Vagina (tissue), 2 donors: ENCODE data around the gene CHCHD4.

Source experiments
- POLR2A ChIP-seq, 2 donors: fragments of 450-650 bp; IDR thresholded peaks; one replicate each; pipeline ENCODE4 v1.6.1; 2017; ENCODE audit warnings: antibody characterized with exemption in 2 of 2, mild to moderate bottlenecking in 2 of 2, moderate library complexity in 2 of 2
- TF ChIP-seq, protein P1 (sequence below), 3 experiments: fragments of 450-650 bp in 2 of 3; fragments of 200-600 bp in 1 of 3; sonication (generic) in 1 of 3; IDR thresholded peaks; one replicate each; pipeline ENCODE4 v1.5.1; 2017 to 2019; ENCODE audit warnings: antibody characterized with exemption in 3 of 3, mild to moderate bottlenecking in 2 of 3, moderate library complexity in 2 of 3

DNA sequence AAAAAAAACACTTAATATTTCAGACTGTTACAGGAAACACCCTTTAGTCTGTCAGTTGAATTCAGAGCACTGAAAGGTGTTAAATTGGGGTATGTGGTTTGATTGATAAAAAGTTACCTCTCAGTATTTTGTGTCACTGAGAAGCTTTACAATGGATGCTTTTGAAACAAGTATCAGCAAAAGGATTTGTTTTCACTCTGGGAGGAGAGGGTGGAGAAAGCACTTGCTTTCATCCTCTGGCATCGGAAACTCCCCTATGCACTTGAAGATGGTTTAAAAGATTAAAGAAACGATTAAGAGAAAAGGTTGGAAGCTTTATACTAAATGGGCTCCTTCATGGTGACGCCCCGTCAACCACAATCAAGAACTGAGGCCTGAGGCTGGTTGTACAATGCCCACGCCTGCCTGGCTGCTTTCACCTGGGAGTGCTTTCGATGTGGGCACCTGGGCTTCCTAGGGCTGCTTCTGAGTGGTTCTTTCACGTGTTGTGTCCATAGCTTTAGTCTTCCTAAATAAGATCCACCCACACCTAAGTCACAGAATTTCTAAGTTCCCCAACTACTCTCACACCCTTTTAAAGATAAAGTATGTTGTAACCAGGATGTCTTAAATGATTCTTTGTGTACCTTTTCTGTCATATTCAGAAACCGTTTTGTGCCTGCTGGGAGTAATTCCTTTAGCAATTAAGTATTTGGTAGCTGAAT, 18.0 kb upstream of the CHCHD4 start:
- TF ChIP-seq, protein P1, sequence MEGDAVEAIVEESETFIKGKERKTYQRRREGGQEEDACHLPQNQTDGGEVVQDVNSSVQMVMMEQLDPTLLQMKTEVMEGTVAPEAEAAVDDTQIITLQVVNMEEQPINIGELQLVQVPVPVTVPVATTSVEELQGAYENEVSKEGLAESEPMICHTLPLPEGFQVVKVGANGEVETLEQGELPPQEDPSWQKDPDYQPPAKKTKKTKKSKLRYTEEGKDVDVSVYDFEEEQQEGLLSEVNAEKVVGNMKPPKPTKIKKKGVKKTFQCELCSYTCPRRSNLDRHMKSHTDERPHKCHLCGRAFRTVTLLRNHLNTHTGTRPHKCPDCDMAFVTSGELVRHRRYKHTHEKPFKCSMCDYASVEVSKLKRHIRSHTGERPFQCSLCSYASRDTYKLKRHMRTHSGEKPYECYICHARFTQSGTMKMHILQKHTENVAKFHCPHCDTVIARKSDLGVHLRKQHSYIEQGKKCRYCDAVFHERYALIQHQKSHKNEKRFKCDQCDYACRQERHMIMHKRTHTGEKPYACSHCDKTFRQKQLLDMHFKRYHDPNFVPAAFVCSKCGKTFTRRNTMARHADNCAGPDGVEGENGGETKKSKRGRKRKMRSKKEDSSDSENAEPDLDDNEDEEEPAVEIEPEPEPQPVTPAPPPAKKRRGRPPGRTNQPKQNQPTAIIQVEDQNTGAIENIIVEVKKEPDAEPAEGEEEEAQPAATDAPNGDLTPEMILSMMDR (IDR thresholded peaks at IDR 0.05), result no peak
- no peak for TF ChIP-seq POLR2A (IDR thresholded peaks at IDR 0.05)
